Natural killer cell treated with Interleukin-12 subunit alpha and Interleukin-12 subunit beta and Interleukin-15 and Interleukin-18, amount 100 ng/mL, for 72 hours (primary cell): ENCODE results near the gene TRIM52. TPM values are rescaled to one million over a fixed set of nuclear protein-coding genes. Genes with fewer than 3 reads are reported as not detected.

Experiments
- ATAC-seq, 2 donors: fragments of 150-1000 bp; cut with Tn5 transposase in 1 of 2; sonication (Bioruptor Pico), chemical (Tn5 transposase) in 1 of 2; 2 replicates each; pipeline ENCODE4 v1.10.0; 2021
- DNase-seq: peaks from one replicate; pipeline ENCODE4 v3.0.0; 2022; ENCODE audit warnings: low spot score
- H3K27ac Mint-ChIP-seq, 2 donors: 1 replicate in 1 of 2; 2 replicates in 1 of 2; pipeline ENCODE4 v1.8.0; 2022; ENCODE audit warnings: mixed read lengths in 2 of 2, mild to moderate bottlenecking in 1 of 2, moderate library complexity in 1 of 2
- H3K27me3 Mint-ChIP-seq, 2 donors: 1 replicate in 1 of 2; 2 replicates in 1 of 2; pipeline ENCODE4 v1.8.0; 2022; ENCODE audit warnings: mixed read lengths in 2 of 2
- H3K36me3 Mint-ChIP-seq: one replicate; pipeline ENCODE4 v1.8.0; 2022; ENCODE audit warnings: mixed read lengths
- H3K4me1 Mint-ChIP-seq, 2 donors: 1 replicate in 1 of 2; 2 replicates in 1 of 2; pipeline ENCODE4 v1.8.0; 2022; ENCODE audit warnings: low read depth in 2 of 2, mixed read lengths in 2 of 2, mild to moderate bottlenecking in 1 of 2
- H3K4me3 Mint-ChIP-seq: one replicate; pipeline ENCODE4 v1.8.0; 2022; ENCODE audit warnings: mixed read lengths
- H3K9me3 Mint-ChIP-seq: 2 replicates; pipeline ENCODE4 v1.8.0; 2022; ENCODE audit warnings: mixed read lengths
- total RNA-seq, 2 donors: library from RNA; stranded (reverse); gene quantifications; one replicate each; pipeline ENCODE4 v1.2.3, GENCODE V29; 2022

TRIM52 gene
- total RNA-seq, 2 donors from 2014 or later, result 22.3 to 33.2 TPM

DNA sequence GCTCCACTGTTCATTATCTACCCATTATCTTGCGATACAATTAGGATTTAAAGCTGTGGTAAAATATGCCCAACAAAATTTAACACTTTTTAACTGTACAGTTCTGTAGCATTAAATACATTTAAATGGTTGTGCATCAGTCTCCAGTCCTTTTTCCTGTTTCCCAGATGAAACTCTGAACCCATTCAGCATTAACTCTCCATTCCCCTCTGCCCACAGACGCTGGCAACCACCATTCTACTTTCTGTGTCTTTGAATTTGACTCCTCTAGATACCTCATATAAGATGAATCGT is 53.0 kb downstream of the TRIM52 start:
- Mint-ChIP-seq H3K4me1 (peaks cover 35 to 36% of the 10 kb centered on the region in 2 donors), H3K27ac (peak overlapping the region; percentile 94 to 96), H3K36me3 (peaks cover 16% of the 10 kb centered on the region), H3K9me3 (no peaks in the 10 kb centered on the region), H3K4me3 (peak overlapping the region; percentile 98), H3K27me3 (peaks cover 14 to 25% of the 10 kb centered on the region in 2 donors)
- DNase-seq (no peak), ATAC-seq (no peak)

- Mint-ChIP-seq H3K36me3 (peaks cover 16% of the 10 kb centered on the region), H3K9me3 (no peaks in the 10 kb centered on the region), H3K4me3 (peak overlapping the region; percentile 98), H3K27me3 (peaks cover 14 to 26% of the 10 kb centered on the region in 2 donors), H3K27ac (peak overlapping the region; percentile 94 to 96), H3K4me1 (peaks cover 35 to 36% of the 10 kb centered on the region in 2 donors)
- ATAC-seq, result peak; percentile 77
- DNase-seq, result peak; percentile 80
Observed at GRCh38 chr5:181207214-181207959, 53.6 kb downstream of the TRIM52 start.

DNA sequence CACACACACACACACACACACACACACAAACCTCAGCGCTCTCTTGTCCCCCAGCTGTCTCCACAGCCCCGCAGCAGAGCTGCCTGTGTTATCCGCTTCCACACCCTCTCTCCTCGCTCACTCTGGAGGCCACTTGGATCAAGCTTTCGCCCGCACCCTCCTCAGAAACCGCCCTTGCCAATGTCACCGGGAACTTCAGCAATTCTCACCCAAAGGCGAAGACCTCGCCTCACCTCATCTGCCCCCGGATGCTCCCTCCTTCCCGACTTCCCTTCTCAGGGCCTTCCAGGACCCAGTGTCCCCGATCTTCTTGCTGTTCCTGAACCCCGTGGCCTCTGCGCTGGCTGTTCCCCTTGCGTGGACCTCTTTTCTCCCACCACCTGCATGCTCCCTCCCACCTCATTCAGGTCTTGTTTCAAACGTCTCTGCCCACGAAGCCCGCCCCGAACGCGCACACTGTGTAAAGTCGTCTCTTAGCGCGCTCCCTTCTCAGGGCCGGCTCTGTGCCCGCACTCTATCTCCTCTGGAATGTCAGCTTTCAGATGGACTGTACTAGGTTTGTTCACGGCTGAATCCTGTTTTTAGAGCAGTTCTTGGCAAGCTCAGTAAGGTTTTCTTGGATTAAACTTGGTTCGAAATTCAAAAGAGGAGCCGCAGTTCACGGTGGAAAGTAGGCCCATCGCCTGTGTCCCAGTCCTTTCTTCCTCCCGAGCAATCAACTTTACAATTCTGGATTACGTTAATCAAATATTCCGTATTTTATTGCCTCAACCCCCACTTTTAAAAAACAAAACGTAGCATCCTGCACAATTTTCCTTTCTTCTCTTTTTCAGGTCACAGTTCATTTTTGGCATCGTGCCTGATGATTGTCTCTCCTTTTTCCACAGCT is 54.9 kb downstream of the TRIM52 start:
- peak overlapping the region; percentile 98 for H3K4me3 Mint-ChIP-seq
- H3K4me1 Mint-ChIP-seq, result peaks cover 35 to 36% of the 10 kb centered on the region in 2 donors
- H3K36me3 Mint-ChIP-seq, result peaks cover 16% of the 10 kb centered on the region
- H3K27me3 Mint-ChIP-seq, result peaks cover 14 to 30% of the 10 kb centered on the region in 2 donors
- DNase-seq (no peak), ATAC-seq (no peak)
- H3K9me3 Mint-ChIP-seq, result no peaks in the 10 kb centered on the region
- H3K27ac Mint-ChIP-seq, result peak overlapping the region; percentile 94 to 96

Other genes with a start within 250 kb of the TRIM52 start
- gene BTNL9, start 220.9 kb downstream of the TRIM52 start, total RNA-seq, result not detected
- gene OR2V1, start 130.0 kb downstream of the TRIM52 start, total RNA-seq, result not detected
- gene OR2V2, start 113.6 kb downstream of the TRIM52 start, total RNA-seq, result not detected
- gene TRIM7, start 55.9 kb downstream of the TRIM52 start, total RNA-seq, result 1 to 10 TPM in 1 of 2 donors, not detected in 1; 1.3 TPM
- 10 to 100 TPM; 29.5 to 50.6 TPM for gene TRIM41, start 37.9 kb downstream of the TRIM52 start, total RNA-seq
- gene RACK1, start 17.2 kb downstream of the TRIM52 start, total RNA-seq, result 1,000 to 10,000 TPM; 1,525 to 1,671 TPM
- gene OR4F3, start 106.1 kb upstream of the TRIM52 start, total RNA-seq, result not detected